GM12875 (cell line): ENCODE measurements around the gene TINCR.
"Not testable (repeated sequence)": the region's sequence is repeated elsewhere in the genome, so short reads cannot be mapped to it uniquely, and the experiment has no call there.

Source experiments
- H3K4me3 ChIP-seq: one replicate; pipeline ENCODE4 v1.5.1; 2011; ENCODE audit warnings: low read depth, low read length, control low read depth
- TF ChIP-seq, protein P1 (sequence below): IDR thresholded peaks from 2 replicates; pipeline ENCODE4 v1.5.1; 2011; ENCODE audit warnings: low read depth, mild to moderate bottlenecking, control low read depth, inconsistent platforms, low read length, moderate library complexity, borderline replicate concordance; ENCODE audit not compliant: insufficient read depth

The TINCR gene

DNA sequence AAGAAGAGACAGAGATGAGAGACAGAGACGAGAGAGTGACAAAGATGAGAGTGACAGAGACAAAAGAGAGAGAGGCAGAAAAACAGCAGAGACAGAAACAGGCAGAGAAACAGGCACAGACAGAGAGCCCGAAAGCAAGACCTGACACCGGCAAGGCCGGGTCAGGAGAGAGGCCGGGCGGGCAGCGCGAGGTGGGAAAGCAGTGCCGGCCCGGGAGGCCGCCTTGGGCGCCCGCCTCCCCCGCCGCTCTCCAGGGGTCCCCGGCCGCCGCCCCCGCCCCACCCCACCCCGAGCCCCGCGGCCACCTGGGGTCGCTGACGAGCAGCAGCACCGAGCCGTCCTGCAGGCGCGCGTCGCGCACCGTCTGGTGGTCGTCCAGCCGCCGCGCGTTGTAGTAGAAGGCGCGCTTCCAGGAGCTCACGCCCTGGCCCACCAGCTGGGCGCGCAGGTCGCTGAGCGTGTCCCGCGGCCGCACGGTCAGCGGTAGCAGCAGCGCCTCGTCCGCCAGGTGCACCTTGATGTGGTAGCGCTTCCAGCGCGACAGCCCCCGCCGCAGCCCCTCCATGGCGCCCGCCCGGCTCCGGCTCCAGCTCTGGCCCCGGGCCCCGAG lies at the start of gene TINCR:
TINCR (minus strand) TSS at position 594 of the 610 bp plus-strand sequence.
- H3K4me3 ChIP-seq = no peak within 1 kb of the TSS
- TF ChIP-seq, protein P1, sequence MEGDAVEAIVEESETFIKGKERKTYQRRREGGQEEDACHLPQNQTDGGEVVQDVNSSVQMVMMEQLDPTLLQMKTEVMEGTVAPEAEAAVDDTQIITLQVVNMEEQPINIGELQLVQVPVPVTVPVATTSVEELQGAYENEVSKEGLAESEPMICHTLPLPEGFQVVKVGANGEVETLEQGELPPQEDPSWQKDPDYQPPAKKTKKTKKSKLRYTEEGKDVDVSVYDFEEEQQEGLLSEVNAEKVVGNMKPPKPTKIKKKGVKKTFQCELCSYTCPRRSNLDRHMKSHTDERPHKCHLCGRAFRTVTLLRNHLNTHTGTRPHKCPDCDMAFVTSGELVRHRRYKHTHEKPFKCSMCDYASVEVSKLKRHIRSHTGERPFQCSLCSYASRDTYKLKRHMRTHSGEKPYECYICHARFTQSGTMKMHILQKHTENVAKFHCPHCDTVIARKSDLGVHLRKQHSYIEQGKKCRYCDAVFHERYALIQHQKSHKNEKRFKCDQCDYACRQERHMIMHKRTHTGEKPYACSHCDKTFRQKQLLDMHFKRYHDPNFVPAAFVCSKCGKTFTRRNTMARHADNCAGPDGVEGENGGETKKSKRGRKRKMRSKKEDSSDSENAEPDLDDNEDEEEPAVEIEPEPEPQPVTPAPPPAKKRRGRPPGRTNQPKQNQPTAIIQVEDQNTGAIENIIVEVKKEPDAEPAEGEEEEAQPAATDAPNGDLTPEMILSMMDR = no peak

DNA sequence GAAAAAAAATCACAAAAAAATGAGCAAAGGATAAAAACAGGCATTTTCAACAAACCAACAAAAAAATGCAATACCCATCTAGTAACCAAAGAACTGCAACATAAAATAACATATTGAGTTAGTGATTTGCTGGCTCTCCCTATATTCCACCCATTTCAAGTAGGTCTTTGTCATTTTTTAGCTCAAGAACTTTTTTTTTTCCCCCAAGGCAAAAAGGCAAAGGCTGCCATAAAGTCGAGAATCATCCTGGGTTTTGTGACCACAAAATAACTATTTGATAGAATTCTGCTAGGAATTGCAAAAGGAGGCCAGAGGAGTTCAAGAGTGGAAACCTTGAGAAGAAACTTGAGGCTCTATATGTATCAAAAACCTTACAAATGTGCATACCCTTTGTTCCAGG lies 49.3 kb upstream of the TINCR start:
- no peak overlapping the region for H3K4me3 ChIP-seq
- TF ChIP-seq, protein P1 = no peak

DNA sequence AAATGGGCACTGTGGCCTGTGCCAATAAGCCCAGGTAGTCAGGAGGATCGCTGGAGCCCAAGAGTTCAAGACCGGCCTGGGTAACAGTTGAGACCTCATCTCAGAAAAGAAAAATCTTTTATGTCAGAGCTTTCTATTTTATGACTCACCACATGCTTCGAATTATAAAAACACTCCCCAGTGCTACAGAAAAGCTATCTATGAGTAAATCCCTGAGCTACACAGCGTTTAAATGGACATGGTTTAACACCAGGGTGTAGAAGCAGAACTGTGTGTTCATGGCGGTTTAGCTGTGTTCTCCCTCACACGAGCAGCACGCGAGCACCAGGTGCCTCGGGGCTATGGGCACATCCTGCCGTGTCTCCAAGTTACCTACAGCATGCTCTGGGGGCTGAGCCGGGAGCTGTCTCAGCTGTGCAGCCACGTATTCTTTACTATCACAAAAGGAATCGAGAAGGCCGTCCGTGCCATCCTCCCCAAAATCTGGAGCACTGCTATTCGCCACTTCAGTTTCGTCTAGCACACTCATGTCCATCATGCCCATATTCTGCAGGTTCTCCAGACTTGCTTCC lies 48.1 kb upstream of the TINCR start:
- TF ChIP-seq, protein P1 = no peak
- no peak overlapping the region for H3K4me3 ChIP-seq

DNA sequence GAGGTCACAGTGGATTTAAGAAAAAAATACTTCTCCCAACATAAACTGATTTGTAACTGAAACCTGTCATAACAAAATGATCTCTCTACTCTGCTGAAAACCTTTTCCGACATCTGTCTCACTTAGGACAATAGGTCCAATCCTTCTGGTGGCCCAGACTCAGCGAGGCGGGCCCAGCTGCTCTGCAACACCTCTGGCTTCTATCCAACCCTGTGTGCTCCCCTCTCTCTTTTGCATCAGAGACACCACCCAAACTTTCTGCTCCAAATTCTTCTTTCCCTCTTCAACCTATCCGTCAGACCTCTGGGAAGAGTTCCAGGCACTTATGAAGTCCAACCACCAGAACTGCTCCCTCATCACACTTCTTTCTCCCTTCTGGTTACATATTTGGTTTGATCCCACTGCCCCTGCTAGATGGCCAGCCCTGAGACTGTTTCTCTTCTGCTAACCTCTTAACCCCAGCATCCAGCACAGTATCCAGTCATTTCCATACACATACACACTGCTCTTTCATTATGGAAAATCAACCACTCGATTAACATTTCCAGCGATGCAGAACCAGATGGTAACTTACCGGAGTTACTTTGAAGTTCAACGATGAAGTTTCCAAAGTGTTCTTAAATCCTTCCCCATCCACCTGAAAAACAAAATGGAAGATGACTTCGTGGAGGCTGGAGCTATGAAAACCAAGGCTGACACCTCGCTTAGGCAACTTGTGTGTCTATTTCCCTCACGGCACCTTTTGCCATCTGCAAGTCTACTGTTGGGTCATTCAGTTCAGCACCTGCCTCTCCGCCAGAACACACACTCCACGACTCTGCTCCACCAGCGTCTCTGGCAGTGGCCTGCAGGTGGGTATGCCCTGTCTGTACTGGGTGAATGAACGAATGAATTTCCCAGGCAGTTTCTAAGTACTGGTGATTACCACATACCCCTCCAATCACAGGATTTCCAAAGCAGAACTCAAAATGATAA lies 45.4 kb upstream of the TINCR start:
- H3K4me3 ChIP-seq = no peak overlapping the region
- TF ChIP-seq, protein P1 = no peak

DNA sequence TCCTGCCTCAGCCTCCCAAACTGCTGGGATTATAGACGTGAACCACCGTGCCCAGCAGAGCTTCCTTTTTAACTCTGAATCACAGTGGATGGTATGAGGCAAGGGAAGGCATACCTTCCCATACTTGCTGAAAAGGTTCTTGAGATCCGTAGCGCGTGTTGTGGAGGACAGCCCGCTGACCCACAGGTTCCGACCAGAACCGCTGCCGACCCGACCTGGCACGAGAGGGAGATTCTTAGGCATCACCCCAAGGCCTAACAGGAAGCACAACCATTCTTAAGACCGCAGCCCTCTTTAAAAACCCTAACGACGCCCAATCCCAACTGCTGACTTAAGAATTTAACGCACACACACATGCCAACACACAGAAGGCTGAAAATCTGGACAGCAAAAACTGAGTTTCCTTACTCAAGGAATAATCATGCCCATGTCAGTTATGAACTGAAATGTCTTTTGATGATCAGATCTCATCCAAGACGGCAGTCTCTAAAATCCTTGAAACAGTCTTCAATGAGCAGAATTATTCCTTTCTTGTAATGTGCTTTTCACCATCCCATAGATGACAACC lies 42.2 kb upstream of the TINCR start:
- no peak overlapping the region for H3K4me3 ChIP-seq
- TF ChIP-seq, protein P1 = no peak

DNA sequence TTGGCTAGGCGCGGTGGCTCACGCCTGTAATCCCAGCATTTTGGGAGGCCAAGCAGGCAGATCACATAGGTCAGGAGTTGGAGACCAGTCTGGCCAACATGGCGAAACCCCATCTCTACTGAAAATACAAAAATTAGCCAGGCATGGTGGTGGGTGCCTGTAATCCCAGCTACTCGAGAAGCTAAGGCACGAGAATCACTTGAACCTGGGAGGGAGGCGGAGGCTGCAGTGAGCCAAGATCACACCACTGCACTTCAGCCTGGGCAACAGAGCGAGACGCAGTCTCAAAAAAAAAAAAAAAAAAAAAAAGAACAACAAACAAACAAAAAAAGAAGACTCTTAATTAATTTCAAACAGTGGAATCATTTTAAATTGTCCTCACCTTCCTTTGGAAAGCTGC lies 41.0 kb upstream of the TINCR start:
- not testable (repeated sequence) for H3K4me3 ChIP-seq

DNA sequence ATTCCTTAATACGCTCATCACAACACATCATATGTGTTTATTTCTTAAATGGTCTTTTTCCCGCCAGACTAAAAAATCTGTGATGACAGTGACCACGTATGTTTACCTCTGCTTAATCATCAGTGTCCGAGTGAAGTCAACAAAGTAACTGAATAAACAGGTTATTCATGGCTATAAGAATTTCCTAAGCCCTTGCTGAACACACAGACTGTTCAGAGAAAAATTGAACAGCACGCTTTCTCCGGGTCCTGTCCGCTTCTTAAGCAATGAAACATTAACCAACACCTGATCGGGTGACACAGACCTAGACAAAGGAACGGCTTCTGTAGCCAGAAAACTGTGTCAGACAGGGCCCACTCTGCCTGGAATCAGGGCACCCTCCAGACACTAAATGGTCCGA lies 40.5 kb upstream of the TINCR start:
- TF ChIP-seq, protein P1 = no peak
- no peak overlapping the region for H3K4me3 ChIP-seq
